Panc1 (cell line): Measurements from ENCODE around the gene CDK5RAP2. TPM values are rescaled to one million over a fixed set of nuclear protein-coding genes. Genes with fewer than 3 reads are reported as not detected.

Source experiments
- ATAC-seq: fragments of 200-7000 bp; cut with Tn5 transposase; 2 replicates; pipeline ENCODE4 v1.9.1; 2020; ENCODE audit warnings: mild to moderate bottlenecking, moderate library complexity
- BruUV-seq: library from RNA; stranded (reverse); fragments of 400-500 nt; replicated peaks from 2 replicates; lab custom pipeline; 2021; lab: Mats Ljungman, UMichigan
- CTCF ChIA-PET: fragments of 300-600 bp; sonication (Branson Sonifier 250); formaldehyde crosslinking; loops from one replicate; lab custom pipeline; 2022; ENCODE audit warnings: antibody characterized with exemption; lab: Charles Lee
- POLR2A ChIA-PET: fragments of 300-600 bp; sonication (Branson Sonifier 250); formaldehyde crosslinking; loops from one replicate; lab custom pipeline; 2022; ENCODE audit warnings: antibody characterized with exemption; lab: Charles Lee
- DNase-seq: peaks from one replicate; pipeline ENCODE4 v3.0.0-alpha.2; 2010; ENCODE audit warnings: low read depth, low spot score
- H3K27ac ChIP-seq: 2 replicates; pipeline ENCODE4 v1.5.1; 2011; ENCODE audit warnings: mild to moderate bottlenecking, low read length, inconsistent platforms
- H3K27me3 ChIP-seq: fragments of 200-500 bp; sonication (Bioruptor generic); 2 replicates; pipeline ENCODE4 v1.6.0; 2014; ENCODE audit warnings: low read length, inconsistent platforms; ENCODE audit not compliant: control insufficient read depth, insufficient read depth
- H3K36me3 ChIP-seq: fragments of 200-500 bp; sonication (Bioruptor generic); 2 replicates; pipeline ENCODE4 v1.5.1; 2014; ENCODE audit warnings: inconsistent platforms, mild to moderate bottlenecking, low read length, moderate library complexity; ENCODE audit not compliant: control insufficient read depth, insufficient read depth
- H3K4me1 ChIP-seq: 2 replicates; pipeline ENCODE4 v1.5.1; 2011; ENCODE audit warnings: inconsistent platforms, mild to moderate bottlenecking, low read length, moderate library complexity; ENCODE audit not compliant: control insufficient read depth, insufficient read depth
- H3K4me3 ChIP-seq, 2 experiments: 2 replicates each; pipeline ENCODE4 v1.5.1; 2011 to 2012; ENCODE audit warnings: low read depth in 2 of 2, low read length in 2 of 2, mild to moderate bottlenecking in 2 of 2, inconsistent platforms in 1 of 2, moderate library complexity in 1 of 2
- H3K9me3 ChIP-seq: fragments of 200-500 bp; sonication (Bioruptor generic); 2 replicates; pipeline ENCODE4 v1.5.1; 2014; ENCODE audit warnings: low read depth, mild to moderate bottlenecking, inconsistent platforms, low read length, moderate library complexity; ENCODE audit not compliant: control insufficient read depth, insufficient read depth
- CTCF ChIP-seq: fragments of 450-650 bp; IDR thresholded peaks from 2 replicates; pipeline ENCODE4 v1.5.1; 2017; ENCODE audit warnings: mild to moderate bottlenecking
- POLR2AphosphoS5 ChIP-seq: IDR thresholded peaks from 2 replicates; pipeline ENCODE4 v1.6.1; 2012; ENCODE audit warnings: mild to moderate bottlenecking, low read depth, low read length, moderate library complexity
- REST ChIP-seq, 2 experiments: IDR thresholded peaks; 2 replicates each; pipeline ENCODE4 v1.6.1; 2011 to 2012; ENCODE audit warnings: low read depth in 2 of 2, control low read depth in 1 of 2, low read length in 1 of 2, mild to moderate bottlenecking in 1 of 2, moderate library complexity in 1 of 2; ENCODE audit not compliant: insufficient read depth in 1 of 2
- SIN3A ChIP-seq: IDR thresholded peaks from 2 replicates; pipeline ENCODE4 v1.6.1; 2012; ENCODE audit warnings: low read depth, mild to moderate bottlenecking, low read length, moderate library complexity, borderline replicate concordance; ENCODE audit not compliant: insufficient read depth
- TCF7L2 ChIP-seq: IDR thresholded peaks from 2 replicates; pipeline ENCODE4 v1.6.1; 2011; ENCODE audit warnings: mild to moderate bottlenecking, low read depth, low read length, inconsistent platforms
- in situ Hi-C: cut with HindIII; loops from 2 replicates; pipeline ENCODE4 v1.10.0; 2016; ENCODE audit warnings: low sequenced_read_pairs, low pct_unique_long_range_greater_than_20kb
- intact Hi-C: fragments of 100-400 bp; cut with micrococcal nuclease; formaldehyde crosslinking; loops from one replicate; pipeline ENCODE4 v1.10.0; 2022; ENCODE audit not compliant: unreplicated experiment
- total RNA-seq: library from RNA; stranded (reverse); gene quantifications from one replicate; pipeline ENCODE4 v1.2.1, GENCODE V29; 2021; ENCODE audit not compliant: unreplicated experiment

The CDK5RAP2 gene
- total RNA-seq, 1 experiment from 2014 or later = 47.7 TPM

- intact Hi-C loops = no loop called here
- ATAC-seq = no peak
- in situ Hi-C loops = no loop called here
These were observed 168.0 kb downstream of the CDK5RAP2 start for GRCh38 chr9:120411862-120412424.

GRCh38 chr9:120410925-120411501, 169.0 kb downstream of the CDK5RAP2 start:
- no peak overlapping the region for H3K27ac ChIP-seq
- no peak for DNase-seq
- H3K9me3 ChIP-seq = no peaks in the 10 kb centered on the region
- H3K4me1 ChIP-seq = no peaks in the 10 kb centered on the region
- no peaks in the 10 kb centered on the region; the same call in 1 of the 2 replicates for H3K36me3 ChIP-seq
- CTCF ChIA-PET = no interaction called here
- no peak overlapping the region for H3K4me3 ChIP-seq
- no peak for ATAC-seq
- POLR2A ChIA-PET = no interaction called here
- H3K27me3 ChIP-seq = no peaks in the 10 kb centered on the region
- intact Hi-C loops (no loop called here), in situ Hi-C loops (no loop called here)
- no TSS peak for BruUV-seq
- TF ChIP-seq REST (IDR thresholded peaks at IDR 0.05; ENCODE audit: insufficient read depth in 1 of 2, low read depth in 2 of 2, low read length in 1 of 2) (no peak), POLR2AphosphoS5 (no peak), SIN3A (no peak), CTCF (no peak), TCF7L2 (no peak)

More at GRCh38 chr9:120411862-120412424, 168.0 kb downstream of the CDK5RAP2 start:
- no peak overlapping the region for H3K4me3 ChIP-seq
- H3K9me3 ChIP-seq = no peaks in the 10 kb centered on the region
- no TSS peak for BruUV-seq
- H3K27ac ChIP-seq = no peak overlapping the region
- ChIA-PET CTCF (no interaction called here), POLR2A (no interaction called here)
- no peak for DNase-seq
- no peaks in the 10 kb centered on the region for H3K4me1 ChIP-seq
- no peaks in the 10 kb centered on the region for H3K27me3 ChIP-seq
- TF ChIP-seq TCF7L2 (no peak), CTCF (no peak), POLR2AphosphoS5 (no peak), REST (IDR thresholded peaks at IDR 0.05; ENCODE audit: insufficient read depth in 1 of 2, low read depth in 2 of 2, low read length in 1 of 2) (no peak)
- no peaks in the 10 kb centered on the region; the same call in 1 of the 2 replicates for H3K36me3 ChIP-seq
